CD4-positive, alpha-beta memory T cell (primary cell): ENCODE measurements around the gene DNLZ. TPM values are rescaled to one million over a fixed set of nuclear protein-coding genes. Genes with fewer than 3 reads are reported as not detected.
A peak's percentile ranks its signal among the peaks of the same experiment; 100 is the strongest.
"Not testable (repeated sequence)": the region's sequence is repeated elsewhere in the genome, so short reads cannot be mapped to it uniquely, and the experiment has no call there.

Source experiments
- CTCF ChIA-PET: fragments of 350-600 bp; sonication (Branson Sonifier 250); formaldehyde crosslinking; loops from one replicate; lab custom pipeline; 2021; ENCODE audit warnings: inconsistent platforms; ENCODE audit not compliant: partially characterized antibody; lab: Charles Lee
- POLR2A ChIA-PET: fragments of 350-600 bp; sonication (Branson Sonifier 250); formaldehyde crosslinking; loops from one replicate; lab custom pipeline; 2021; ENCODE audit not compliant: partially characterized antibody; lab: Charles Lee
- DNase-seq, 5 donors: peaks; one replicate each; pipeline versions ENCODE4 v3.0.0 to v3.0.0-alpha.2; 2020 to 2022; ENCODE audit warnings: mixed read lengths in 1 of 5
- H3K27ac ChIP-seq: one replicate; pipeline ENCODE4 v1.7.0; 2013; ENCODE audit warnings: low read depth, low read length
- H3K27me3 ChIP-seq: 2 replicates; pipeline ENCODE4 v1.7.0; 2013; ENCODE audit warnings: mild to moderate bottlenecking, low read length, moderate library complexity; ENCODE audit not compliant: insufficient read depth
- H3K36me3 ChIP-seq: 2 replicates; pipeline ENCODE4 v1.7.0; 2013; ENCODE audit warnings: mild to moderate bottlenecking, low read length, moderate library complexity; ENCODE audit not compliant: insufficient read depth
- H3K4me1 ChIP-seq: 2 replicates; pipeline ENCODE4 v1.7.0; 2013; ENCODE audit warnings: mild to moderate bottlenecking, low read length, moderate library complexity; ENCODE audit not compliant: insufficient read depth
- H3K4me3 ChIP-seq, 2 donors: one replicate each; pipeline ENCODE4 v1.7.0; 2013; ENCODE audit warnings: low read length in 2 of 2, mild to moderate bottlenecking in 1 of 2
- H3K9me3 ChIP-seq, 2 donors: one replicate each; pipeline ENCODE4 v1.7.0; 2013; ENCODE audit warnings: low read length in 2 of 2, control low read depth in 1 of 2; ENCODE audit not compliant: control insufficient read depth in 1 of 2
- H3K27ac Mint-ChIP-seq, 7 donors: one replicate each; pipeline ENCODE4 v1.8.0; 2020 to 2021; ENCODE audit warnings: mixed read lengths in 7 of 7, mild to moderate bottlenecking in 6 of 7, inconsistent platforms in 3 of 7, moderate library complexity in 3 of 7
- H3K27me3 Mint-ChIP-seq, 2 donors: one replicate each; pipeline ENCODE4 v1.8.0; 2020 to 2021; ENCODE audit warnings: mixed read lengths in 2 of 2
- H3K36me3 Mint-ChIP-seq, 2 donors: one replicate each; pipeline ENCODE4 v1.8.0; 2020 to 2021; ENCODE audit warnings: mixed read lengths in 2 of 2, inconsistent platforms in 1 of 2, mild to moderate bottlenecking in 1 of 2
- H3K4me1 Mint-ChIP-seq, 4 donors: one replicate each; pipeline ENCODE4 v1.8.0; 2020 to 2021; ENCODE audit warnings: mixed read lengths in 4 of 4, mild to moderate bottlenecking in 1 of 4
- H3K4me3 Mint-ChIP-seq, 8 donors: one replicate each; pipeline ENCODE4 v1.8.0; 2020 to 2021; ENCODE audit warnings: mixed read lengths in 8 of 8, mild to moderate bottlenecking in 7 of 8, moderate library complexity in 6 of 8, inconsistent platforms in 3 of 8
- H3K9me3 Mint-ChIP-seq, 8 donors: one replicate each; pipeline ENCODE4 v1.8.0; 2020 to 2021; ENCODE audit warnings: mixed read lengths in 8 of 8, mild to moderate bottlenecking in 5 of 8, inconsistent platforms in 3 of 8, moderate library complexity in 1 of 8
- intact Hi-C: fragments of 100-400 bp; cut with micrococcal nuclease; formaldehyde crosslinking; loops from one replicate; pipeline ENCODE4 v1.15.1; 2023
- polyA plus RNA-seq, 2 donors: library from polyadenylated mRNA; unstranded; fragments of 300-500 nt; fragmentation: Illumina TruSeq; gene quantifications; one replicate each; pipeline ENCODE4 v1.2.3, GENCODE V29; 2021
- total RNA-seq, 2 experiments: library from RNA; stranded (reverse); gene quantifications; one replicate each; pipeline ENCODE4 v1.2.3, GENCODE V29; 2021

The DNLZ gene
- total and polyA plus RNA-seq, 4 experiments from 2014 or later: 26.0 to 86.1 (median 51.8) TPM

- DNase-seq, H3K9me3 Mint-ChIP-seq, H3K4me3 ChIP-seq, H3K36me3 Mint-ChIP-seq, H3K27ac ChIP-seq, POLR2A ChIA-PET, H3K27me3 Mint-ChIP-seq, H3K36me3 ChIP-seq, H3K4me1 Mint-ChIP-seq, intact Hi-C loops, H3K9me3 ChIP-seq, H3K27ac Mint-ChIP-seq, H3K27me3 ChIP-seq, CTCF ChIA-PET, H3K4me3 Mint-ChIP-seq, H3K4me1 ChIP-seq: not testable (repeated sequence)
These were observed 43.6 kb downstream of the DNLZ start for GRCh38 chr9:136319955-136320354.

- H3K4me3 ChIP-seq, H3K9me3 Mint-ChIP-seq, intact Hi-C loops, H3K27ac ChIP-seq, H3K4me1 ChIP-seq, H3K4me3 Mint-ChIP-seq, H3K27me3 Mint-ChIP-seq, H3K36me3 Mint-ChIP-seq, POLR2A ChIA-PET, H3K9me3 ChIP-seq, H3K27ac Mint-ChIP-seq, H3K36me3 ChIP-seq, CTCF ChIA-PET, DNase-seq, H3K27me3 ChIP-seq, H3K4me1 Mint-ChIP-seq: not testable (repeated sequence)
These were observed 44.3 kb downstream of the DNLZ start for GRCh38 chr9:136319244-136319643.

DNA sequence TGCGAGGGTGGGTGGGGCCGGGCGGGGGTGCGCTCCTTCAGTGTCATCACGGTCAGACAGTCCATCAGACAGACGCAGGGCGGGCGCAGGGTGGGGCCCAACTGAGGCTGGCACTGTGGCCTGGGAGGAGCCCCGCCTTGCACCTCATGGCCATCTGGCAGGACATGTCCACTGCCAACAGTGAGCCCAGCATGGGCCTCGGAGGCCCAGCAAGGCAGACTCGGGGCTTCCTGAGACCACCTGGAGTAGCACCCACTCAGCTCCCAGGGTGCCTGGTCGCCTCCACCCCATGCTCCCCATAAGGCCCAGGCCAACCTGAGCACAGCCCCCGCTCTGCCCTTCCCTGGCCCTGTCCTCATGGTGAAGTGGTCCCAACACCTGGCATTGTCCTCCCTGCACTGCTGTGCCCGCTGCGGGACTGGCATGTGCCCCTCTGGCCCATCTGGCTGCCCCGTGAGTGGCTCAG is 44.7 kb downstream of the DNLZ start:
- POLR2A ChIA-PET: no interaction called here
- peaks cover 0 to 9% (median 2%) of the 10 kb centered on the region in 8 donors for H3K9me3 Mint-ChIP-seq

DNA sequence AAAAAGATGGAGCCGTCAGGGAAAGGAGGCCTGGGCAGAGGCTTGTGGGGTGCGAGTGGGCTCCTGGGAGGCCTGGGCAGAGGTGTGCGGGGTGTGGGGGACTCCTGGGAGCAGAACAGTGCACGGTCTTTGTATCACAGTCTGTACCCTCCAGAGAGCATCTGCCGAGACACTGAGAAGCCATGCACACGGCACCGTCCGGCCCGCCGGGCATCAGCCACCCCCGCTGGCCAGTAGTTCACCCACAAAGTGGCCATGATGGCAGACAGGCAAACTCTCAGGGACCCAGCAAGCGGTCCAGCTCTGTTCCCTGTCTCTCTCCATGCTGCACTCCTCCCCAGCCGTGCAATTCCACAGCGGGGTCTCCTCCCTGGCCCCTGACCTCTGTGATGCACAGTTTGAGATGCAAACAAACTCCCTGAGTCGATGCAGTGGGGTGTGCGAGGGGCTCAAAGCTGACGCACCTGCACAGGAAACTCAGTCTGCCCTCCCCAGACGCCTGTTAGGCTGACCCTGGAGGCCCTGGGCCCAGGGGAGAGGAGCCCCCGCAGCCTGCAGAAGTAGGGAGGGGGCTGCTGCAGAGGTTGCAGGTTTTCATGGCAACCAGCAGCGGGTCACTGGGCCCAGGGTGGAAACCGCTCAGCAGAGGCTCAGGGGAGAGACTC is 45.3 kb downstream of the DNLZ start:
- POLR2A ChIA-PET: no interaction called here
- Histone ChIP-seq H3K27ac (no peak overlapping the region), H3K9me3 (no peaks in the 10 kb centered on the region), H3K4me1 (no peaks in the 10 kb centered on the region), H3K27me3 (no peaks in the 10 kb centered on the region), H3K4me3 (no peak overlapping the region), H3K36me3 (no peaks in the 10 kb centered on the region)
- CTCF ChIA-PET: no interaction called here
- no peak overlapping the region for H3K27ac Mint-ChIP-seq
- H3K36me3 Mint-ChIP-seq: no peaks in the 10 kb centered on the region
- H3K4me1 Mint-ChIP-seq: peaks cover 0 to 7% (median 3%) of the 10 kb centered on the region in 4 donors
- peaks cover 0 to 9% (median 2%) of the 10 kb centered on the region in 8 donors for H3K9me3 Mint-ChIP-seq
- intact Hi-C loops: no loop called here
- no peak for DNase-seq
- no peak overlapping the region for H3K4me3 Mint-ChIP-seq
- no peaks in the 10 kb centered on the region for H3K27me3 Mint-ChIP-seq

More for the DNA sequence above, 44.7 kb downstream of the DNLZ start:
- intact Hi-C loops: no loop called here
- Mint-ChIP-seq H3K36me3 (no peaks in the 10 kb centered on the region), H3K4me3 (no peak overlapping the region), H3K27ac (no peak overlapping the region), H3K4me1 (peaks cover 0 to 7% (median 4%) of the 10 kb centered on the region in 4 donors), H3K27me3 (no peaks in the 10 kb centered on the region)
- no peak overlapping the region for H3K4me3 ChIP-seq
- no peaks in the 10 kb centered on the region for H3K27me3 ChIP-seq
- H3K27ac ChIP-seq: no peak overlapping the region
- no peaks in the 10 kb centered on the region for H3K4me1 ChIP-seq
- no peaks in the 10 kb centered on the region for H3K9me3 ChIP-seq
- H3K36me3 ChIP-seq: no peaks in the 10 kb centered on the region
- DNase-seq: peak in 1 of 5 donors; percentile 2
- CTCF ChIA-PET: no interaction called here

DNA sequence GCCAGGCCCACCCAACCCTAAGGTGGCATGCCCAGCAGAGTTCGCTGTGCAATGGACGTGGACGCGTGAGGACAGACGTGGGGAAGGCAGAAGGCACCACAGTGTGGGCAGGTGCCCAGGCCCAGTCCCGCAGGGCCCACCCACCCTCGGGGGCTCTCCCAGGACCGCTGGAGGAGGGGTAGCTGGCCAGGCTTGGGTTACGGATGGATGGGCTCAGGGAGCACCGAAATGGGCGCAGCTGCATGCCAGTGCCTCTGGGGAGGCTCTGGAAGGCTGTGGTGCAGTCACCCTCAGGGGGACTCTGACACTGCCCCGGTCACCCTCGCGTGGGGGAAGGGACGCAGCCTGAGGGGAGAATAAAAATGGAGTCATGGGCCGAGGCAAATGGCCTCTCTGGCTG is 45.8 kb downstream of the DNLZ start:
- H3K36me3 ChIP-seq: no peaks in the 10 kb centered on the region
- ChIA-PET CTCF (no interaction called here), POLR2A (no interaction called here)
- no peaks in the 10 kb centered on the region for H3K27me3 Mint-ChIP-seq
- H3K4me3 Mint-ChIP-seq: no peak overlapping the region
- no peak overlapping the region for H3K27ac Mint-ChIP-seq
- no peaks in the 10 kb centered on the region for H3K4me1 ChIP-seq
- H3K9me3 Mint-ChIP-seq: peaks cover 0 to 9% (median 2%) of the 10 kb centered on the region in 8 donors
- no peaks in the 10 kb centered on the region for H3K36me3 Mint-ChIP-seq
- intact Hi-C loops: no loop called here
- H3K4me1 Mint-ChIP-seq: peaks cover 0 to 7% (median 3%) of the 10 kb centered on the region in 4 donors
- H3K27me3 ChIP-seq: no peaks in the 10 kb centered on the region
- H3K4me3 ChIP-seq: no peak overlapping the region
- H3K27ac ChIP-seq: no peak overlapping the region
- DNase-seq: no peak
- no peaks in the 10 kb centered on the region for H3K9me3 ChIP-seq

- Histone ChIP-seq H3K4me3 (no peak overlapping the region), H3K27me3 (no peaks in the 10 kb centered on the region), H3K27ac (no peak overlapping the region), H3K9me3 (no peaks in the 10 kb centered on the region), H3K4me1 (no peaks in the 10 kb centered on the region), H3K36me3 (no peaks in the 10 kb centered on the region)
- H3K27me3 Mint-ChIP-seq: no peaks in the 10 kb centered on the region
- POLR2A ChIA-PET: no interaction called here
- peak overlapping the region in 1 of 8 donors; percentile 26 for H3K4me3 Mint-ChIP-seq
- CTCF ChIA-PET: no interaction called here
- H3K27ac Mint-ChIP-seq: no peak overlapping the region
- no peak for DNase-seq
- no peaks in the 10 kb centered on the region for H3K36me3 Mint-ChIP-seq
- intact Hi-C loops: no loop called here
- H3K4me1 Mint-ChIP-seq: peaks cover 0 to 7% (median 3%) of the 10 kb centered on the region in 4 donors
- H3K9me3 Mint-ChIP-seq: peaks cover 0 to 9% (median 2%) of the 10 kb centered on the region in 8 donors
These were observed 46.5 kb downstream of the DNLZ start for GRCh38 chr9:136316896-136317676.

- CTCF ChIA-PET: no interaction called here
- H3K4me3 Mint-ChIP-seq: peak overlapping the region in 4 of 8 donors; percentile 15 to 29 (median 22)
These were observed 47.2 kb downstream of the DNLZ start for GRCh38 chr9:136316271-136316751.

More at GRCh38 chr9:136316271-136316751, 47.2 kb downstream of the DNLZ start:
- Histone ChIP-seq H3K9me3 (no peaks in the 10 kb centered on the region), H3K27ac (no peak overlapping the region), H3K4me1 (peaks cover 3% of the 10 kb centered on the region), H3K36me3 (no peaks in the 10 kb centered on the region), H3K4me3 (no peak overlapping the region), H3K27me3 (no peaks in the 10 kb centered on the region)
- POLR2A ChIA-PET: no interaction called here
- H3K27ac Mint-ChIP-seq: peak overlapping the region in 2 of 7 donors; percentile 82 to 85
- no peaks in the 10 kb centered on the region for H3K36me3 Mint-ChIP-seq
- H3K27me3 Mint-ChIP-seq: no peaks in the 10 kb centered on the region
- intact Hi-C loops: no loop called here
- peak in 2 of 5 donors; percentile 11 to 35 for DNase-seq
- H3K4me1 Mint-ChIP-seq: peaks cover 0 to 7% (median 3%) of the 10 kb centered on the region in 4 donors
- H3K9me3 Mint-ChIP-seq: peaks cover 0 to 9% (median 2%) of the 10 kb centered on the region in 8 donors
